HL-60/S4 (cell line): ENCODE data around the gene PTGDR2.

Source experiments
- in situ Hi-C: fragments of 300-500 bp; cut with MboI; formaldehyde crosslinking; loops from 2 replicates; pipeline ENCODE4 v1.14.3; 2022; ENCODE audit warnings: low sequenced_read_pairs

PTGDR2 gene

DNA sequence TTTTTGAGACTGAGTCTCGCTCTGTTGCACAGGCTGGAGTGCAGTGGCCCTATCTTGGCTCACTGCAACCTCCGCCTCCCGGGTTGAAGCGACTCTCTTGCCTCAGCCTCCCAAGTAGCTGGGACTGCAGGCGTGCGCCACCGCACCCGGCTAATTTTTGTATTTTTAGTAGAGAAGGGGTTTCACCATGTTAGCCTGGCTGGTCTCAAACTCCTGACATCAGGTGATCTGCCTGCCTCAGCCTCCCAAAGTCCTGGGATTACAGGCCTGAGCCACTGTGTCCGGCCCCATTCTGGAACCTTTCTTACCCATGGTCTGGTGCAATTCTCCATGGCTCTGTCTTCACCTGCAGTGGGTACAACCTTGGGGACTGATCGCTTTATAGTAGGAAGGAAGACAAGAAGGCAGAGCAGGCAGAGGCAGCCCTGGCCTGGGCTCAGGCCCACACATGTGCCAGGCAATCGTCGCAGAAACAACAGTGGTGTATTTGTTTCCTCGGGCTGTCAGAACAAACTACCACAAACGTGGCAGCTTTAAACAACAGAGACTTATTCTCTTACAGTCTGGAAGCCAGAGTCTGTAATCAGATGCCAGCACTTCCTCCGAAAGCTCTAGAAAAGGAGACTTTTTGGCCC lies 4.0 kb upstream of the PTGDR2 start:
- in situ Hi-C loops = no loop called here

DNA sequence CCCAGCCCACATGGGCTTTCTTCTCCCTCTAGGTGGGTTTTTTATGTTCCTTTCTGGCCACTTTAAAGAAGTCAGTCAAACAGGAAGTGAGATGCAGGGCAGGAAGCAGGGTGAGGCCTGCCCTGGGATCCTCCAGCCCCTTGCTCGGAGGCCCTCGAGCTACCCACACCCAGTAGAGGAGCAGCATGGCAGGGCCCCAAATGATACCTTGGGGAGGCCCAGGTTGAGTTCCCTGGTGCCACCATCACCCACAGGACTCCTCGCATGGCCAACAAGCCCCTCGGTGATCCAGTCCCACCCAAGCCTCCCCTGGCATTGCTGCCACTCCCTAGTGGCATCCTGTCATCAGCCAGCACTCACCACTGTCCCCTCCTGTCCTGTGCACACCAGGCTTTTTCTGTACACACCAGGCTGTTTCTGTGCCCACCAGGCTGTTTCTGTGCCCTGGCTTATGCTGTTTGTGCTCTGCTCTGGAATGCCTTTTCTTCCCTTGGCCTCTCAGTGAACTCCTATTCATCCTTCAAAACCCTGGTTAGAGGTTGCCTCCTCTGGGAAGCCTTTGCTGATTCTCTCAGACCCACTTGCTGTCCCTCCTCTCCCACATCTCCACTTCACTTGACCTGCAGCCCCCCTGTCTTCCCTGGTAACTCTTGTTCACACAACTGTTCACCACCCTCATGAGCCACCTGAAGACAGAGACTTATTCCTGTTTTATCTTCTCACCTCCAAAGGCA lies 3.1 kb upstream of the PTGDR2 start:
- in situ Hi-C loops = no loop called here

DNA sequence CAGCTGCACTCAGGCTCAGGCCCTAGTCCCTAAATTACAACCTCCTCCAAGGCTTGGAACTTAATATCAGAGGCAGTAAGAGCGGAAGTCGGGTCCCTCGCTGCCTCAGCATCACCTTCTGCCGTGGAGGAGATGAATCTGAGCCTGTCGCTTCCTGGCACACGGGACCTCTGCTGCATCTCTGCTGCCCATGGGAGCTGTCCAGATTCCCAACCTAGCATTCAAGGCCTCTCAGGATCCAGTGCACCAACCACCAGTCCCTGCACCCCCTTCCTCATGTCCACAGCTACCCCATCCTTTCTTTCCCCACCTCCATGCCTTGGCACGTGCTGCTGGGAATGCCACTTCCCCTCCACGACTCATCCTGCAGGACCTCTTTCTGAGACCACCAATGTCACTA lies 2.5 kb upstream of the PTGDR2 start:
- in situ Hi-C loops = no loop called here

DNA sequence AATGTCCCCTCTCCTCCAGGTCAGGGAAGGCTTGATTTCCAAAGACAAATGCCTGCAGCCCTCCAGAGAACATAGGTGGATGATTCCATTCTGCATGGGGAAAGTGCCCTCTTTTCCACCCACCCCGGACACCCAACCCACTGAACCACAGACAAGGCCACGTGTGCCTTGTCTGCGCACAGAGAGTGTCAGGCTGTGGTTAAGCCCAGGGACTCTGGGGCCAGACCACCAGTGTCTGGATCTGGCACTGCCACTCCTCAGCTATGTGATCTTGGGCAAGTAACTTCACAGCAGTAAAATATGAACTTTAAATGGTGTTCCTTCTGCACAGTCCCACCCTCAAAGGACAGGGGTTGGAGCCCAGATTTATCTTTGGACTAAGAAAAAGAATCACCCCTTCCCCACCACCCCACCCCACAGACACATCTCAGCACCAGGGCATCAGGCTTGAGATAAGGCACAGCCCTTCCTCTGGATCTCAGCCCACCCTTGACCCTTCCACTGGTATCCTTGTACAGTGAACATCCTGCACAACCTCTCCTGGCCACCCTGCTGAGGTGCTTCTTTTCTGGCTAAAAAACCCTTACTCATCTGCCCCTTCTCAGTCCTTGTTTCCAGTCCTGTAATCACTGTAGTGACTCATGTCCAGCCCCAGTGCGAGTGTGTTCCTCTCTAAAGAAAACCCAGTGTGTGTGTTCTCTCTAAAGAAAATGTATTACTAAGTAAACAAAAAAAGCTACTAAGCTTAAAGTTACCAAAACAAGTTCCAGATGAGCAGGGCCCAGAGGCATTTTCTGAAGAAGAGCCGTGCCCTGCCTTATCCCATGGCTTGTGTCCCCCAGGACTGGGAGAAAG lies 1.9 kb upstream of the PTGDR2 start:
- in situ Hi-C loops = no loop called here

DNA sequence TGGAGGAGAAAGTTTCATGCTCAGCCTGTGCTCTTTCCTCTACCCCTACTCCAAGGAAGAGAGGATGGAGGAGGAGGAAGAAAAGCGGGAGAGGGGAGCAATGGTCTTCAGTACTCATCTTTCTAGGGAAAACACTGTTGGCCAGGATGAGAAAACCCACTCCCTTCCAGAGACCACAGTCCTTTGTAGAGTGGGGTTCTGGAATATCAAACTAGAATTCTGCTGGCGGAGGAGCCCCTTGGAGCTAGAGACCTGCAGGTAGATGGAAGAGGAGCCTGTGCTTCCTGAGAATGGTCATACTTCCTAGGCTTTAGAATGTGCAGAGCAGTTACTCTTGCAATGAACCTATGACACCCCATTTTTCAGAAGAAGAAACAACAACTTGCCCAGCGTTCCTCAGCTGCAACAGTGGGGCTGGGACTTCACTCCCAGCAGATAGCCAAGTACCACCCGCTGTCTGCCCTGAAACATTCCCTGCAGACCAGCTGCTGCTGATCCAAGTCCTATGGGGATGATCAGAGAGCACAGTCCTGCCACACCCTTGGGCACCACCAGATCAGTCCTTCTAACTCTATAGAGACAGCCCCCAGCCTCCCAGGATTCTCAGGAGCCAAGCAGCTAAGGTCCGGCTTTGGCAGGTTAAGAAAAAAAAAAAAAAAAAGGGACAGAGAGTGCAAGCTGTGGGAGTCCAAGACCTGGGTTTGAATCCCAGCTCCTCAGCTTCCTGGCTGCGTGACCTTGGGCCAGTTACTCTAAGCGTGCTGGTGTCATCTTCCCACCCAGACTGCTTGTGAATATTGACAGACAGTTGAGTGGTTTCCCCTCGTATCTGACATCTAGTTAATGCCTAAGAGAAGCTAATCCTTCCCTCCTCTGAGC lies 664 bp downstream of the PTGDR2 start:
- in situ Hi-C loops = no loop called here

DNA sequence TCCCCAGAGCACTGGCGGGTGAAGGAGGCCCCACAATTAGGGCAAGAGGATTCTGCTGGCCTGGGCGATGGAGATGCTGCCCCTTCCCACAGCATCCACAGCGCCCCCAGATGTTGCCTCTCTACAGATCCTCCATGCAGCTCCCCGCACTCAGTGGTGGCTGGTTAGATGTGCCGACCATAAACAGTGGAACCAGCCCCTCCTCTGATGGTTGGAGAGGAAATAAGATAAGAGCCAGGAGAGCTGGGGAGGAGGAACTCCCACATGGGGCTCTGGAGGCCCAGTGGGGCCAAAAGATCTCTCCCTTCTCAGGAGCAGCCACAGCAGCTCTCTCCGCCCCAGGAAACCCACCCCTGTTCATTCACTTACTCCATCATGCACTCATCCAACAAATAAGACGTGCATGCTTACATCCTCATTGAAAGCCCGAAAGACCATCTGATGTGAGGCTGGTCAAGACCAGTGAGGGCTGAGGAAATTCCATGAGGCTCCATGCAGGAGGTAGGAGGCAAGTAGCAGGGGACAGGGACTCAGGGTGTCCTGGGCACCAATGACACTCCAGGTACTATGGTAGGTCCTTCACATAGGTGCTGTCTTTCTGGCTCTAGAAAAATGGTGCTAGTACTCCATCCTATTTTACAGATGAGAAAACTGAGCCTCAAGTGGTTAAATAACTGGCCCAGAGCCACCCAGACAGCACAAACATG lies 1.5 kb downstream of the PTGDR2 start:
- in situ Hi-C loops = no loop called here

DNA sequence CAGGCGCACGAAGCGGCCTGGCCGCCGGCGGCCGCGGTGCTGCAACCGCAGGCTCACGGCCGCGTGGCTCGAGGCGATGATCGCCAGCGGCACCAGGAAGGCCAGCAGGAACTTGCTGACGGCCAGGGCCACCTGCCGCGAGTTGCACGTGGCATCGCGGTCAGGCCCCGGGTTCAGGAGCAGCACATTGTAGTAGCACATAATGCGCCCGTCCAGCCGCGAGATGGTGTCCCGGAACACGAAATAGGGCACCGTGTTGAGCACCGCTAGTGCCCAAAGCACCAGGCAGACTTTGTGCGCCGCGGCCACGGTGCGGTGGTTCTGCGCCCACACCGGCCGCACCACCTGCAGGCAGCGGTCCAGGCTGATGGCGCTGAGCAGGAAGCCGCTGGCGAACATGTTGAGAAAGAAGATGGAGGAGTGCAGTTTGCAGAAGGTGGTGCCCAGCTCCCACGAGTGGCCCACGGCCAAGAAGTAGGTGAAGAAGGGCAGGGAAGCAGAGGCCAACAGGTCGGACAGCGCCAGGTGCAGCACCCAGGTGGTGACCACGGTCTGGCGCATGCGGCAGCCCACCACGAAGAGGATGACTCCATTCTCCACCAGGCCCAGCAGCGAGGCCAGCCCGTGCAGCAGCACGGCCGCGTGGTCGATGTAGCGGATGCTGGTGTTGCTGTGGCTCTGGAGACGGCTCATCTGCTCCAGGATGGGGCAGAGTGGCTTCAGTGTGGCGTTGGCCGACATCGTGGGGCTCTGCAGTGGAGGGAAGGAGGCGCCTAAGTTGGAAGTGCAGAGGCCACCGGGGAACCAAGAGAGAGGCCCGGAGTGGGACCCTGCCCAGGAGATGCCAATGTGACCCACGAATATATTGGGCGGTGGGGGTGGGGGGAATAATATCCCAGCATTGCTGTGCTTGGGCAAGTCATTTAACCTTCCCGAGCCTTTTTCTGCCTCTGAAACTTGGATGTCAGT lies 2.5 kb downstream of the PTGDR2 start:
- in situ Hi-C loops = no loop called here

DNA sequence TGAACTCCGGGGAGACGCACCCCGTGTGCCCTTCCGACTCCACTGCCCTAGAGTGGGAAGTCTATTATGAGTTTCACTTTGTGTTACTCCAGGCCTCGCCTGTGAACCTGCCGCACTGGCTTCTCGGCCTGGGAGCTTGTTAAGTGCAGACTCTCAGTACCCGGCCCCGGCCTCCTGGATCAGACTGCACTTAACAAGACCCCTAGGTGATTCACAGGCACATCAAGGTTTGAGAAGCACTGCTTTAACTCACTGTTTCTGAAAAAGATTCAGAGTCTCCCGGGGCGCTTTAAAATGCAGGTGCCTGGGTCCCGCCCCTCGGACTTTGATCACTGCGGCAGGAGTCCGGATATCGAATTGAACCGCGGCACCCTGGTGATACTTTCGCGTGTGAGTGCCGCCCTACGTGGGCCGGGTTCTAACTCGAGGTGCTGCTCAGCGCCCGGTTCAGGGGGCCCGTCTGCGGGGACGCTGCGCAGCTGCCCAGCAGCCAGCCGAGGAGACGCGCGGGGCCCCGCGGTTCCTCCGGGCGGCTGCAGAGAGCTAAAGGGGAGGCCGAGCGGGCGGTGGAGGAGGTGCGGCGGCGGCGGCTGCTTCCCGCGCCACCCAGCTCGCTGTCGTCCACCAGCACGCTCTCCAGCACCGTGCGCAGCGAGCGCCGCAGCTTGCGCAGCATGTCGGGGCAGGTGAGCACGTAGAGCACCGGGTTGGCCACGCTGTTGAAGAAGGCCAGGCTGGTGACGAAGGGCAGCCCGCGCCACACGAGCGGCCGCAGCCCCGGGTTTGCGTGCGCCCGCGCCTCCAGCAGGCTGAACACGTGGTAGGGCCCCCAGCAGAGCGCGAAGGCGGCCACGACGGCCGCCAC lies 3.4 kb downstream of the PTGDR2 start:
- in situ Hi-C loops = no loop called here

DNA sequence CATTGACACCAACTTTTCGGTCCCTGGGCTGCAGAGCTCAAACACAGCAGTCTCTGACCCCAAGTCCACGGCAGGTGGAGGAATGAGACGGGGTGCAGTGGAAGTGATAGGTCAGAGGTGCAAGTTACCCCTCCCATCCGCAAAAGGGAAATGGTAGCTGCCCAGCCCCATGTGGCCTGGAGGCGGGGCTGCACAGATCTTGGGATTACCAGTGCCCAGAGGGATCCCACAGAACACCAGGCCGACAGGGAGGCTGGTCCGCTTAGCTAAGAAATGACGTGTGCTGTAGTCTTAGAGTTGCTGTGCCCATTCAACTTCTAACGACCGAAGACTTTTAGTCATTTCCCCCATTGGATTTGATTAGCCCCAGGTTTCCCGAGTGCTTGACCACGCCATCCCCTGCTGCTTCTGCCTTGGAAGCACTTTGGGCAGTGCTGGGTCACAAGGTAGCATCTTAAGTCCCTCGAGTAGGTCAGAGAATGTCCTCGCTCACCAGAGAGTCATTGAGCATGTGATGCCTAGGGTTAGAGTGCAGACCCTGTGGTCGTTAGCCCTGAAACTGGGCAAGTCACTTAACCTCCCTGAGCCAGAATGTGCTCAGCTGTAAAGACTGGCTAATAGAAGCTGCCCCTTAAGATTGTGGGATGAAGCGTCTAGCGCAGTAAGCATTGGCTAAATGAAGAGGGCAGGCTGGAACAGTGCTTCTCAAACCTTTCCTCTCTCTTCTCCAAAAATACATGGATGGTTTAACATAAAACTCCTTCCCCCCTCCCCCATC lies 4.2 kb downstream of the PTGDR2 start:
- in situ Hi-C loops = no loop called here

DNA sequence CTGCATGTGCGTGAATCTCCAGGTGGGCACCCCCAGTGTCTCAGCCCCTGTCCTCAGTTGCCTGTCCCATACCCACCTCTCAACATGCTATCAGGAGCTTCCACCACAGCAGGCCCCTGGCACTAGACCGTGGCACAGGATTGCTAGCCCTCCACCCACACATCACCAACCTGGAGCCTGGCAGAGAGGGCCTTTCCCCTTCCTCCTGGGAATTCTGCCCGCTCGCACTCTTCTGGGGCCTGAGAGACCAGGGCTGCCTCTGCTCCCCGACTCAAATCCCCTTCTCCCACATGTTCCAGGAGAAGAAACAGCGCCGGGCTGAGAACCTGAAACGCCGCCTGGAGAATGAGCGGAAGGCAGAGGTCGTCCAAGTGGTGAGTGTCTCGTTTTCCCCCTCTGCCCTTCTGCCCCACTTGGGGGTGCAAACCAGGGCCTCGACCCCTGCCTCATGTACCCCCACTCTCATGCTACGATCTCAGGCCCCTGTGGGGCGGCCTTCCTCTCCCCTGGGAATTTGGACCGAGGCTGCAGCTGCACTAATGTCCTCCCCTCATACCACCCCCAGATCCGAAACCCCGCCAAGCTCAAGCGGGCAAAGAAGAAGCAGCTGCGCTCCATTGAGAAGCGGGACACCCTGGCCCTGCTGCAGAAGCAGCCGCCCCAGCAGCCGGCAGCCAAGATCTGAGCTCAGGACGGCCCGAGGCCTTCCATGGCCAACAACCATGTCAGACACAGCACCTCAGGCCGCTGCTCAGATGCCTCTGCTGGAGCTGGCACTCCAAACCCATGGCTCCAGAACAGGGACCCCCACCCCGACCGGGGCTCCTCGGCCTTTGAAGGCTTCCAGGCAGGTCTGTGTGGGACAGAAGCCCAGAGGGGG lies 5.9 kb downstream of the PTGDR2 start:
- in situ Hi-C loops = loop anchor here (25.0 kb wide), 1 partner anchor 337 kb away; no protein-coding TSS in a partner anchor

DNA sequence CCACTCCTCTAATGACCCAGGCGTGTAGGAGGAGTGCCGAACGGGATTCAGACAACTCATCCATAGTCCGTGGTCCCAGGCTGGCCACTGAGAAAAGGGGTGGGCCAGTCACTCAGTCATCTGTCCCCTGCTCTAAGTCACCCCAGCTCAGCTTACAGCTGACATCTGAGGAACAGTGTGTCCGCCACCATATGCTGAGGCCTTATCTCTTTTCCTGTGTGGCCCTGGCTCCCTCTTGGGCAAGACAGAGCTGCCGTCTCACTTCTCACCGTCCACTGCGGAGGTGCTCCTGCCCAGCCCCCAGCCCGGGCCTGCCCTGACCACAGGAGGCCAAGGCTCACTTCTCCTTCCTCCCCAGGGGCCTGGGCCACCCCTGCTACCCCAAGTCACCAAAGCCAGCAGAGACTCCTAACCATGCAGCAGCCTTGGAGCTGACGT lies 7.0 kb downstream of the PTGDR2 start:
- in situ Hi-C loops = loop anchor here (25.0 kb wide), 1 partner anchor 339 kb away; no protein-coding TSS in a partner anchor

DNA sequence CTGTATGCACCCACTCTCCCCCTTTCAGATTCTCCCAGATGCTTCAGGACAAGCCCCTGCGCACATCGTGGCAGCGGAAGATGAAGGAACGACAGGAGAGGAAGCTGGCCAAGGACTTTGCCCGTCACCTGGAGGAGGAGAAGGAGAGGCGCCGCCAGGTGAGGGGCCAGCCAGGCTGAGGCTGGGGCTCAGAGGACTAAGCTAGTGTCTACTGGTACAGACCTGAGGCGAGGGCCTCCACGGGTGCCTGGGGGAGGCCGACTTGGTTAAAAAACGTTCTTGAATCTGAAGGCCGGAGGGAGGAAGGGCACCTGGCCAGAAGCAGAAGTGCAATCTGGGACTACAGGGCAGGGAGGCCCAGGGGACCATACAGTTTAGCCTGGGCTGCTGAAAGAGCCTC lies 7.9 kb downstream of the PTGDR2 start:
- in situ Hi-C loops = loop anchor here (25.0 kb wide), 1 partner anchor 339 kb away; no protein-coding TSS in a partner anchor

DNA sequence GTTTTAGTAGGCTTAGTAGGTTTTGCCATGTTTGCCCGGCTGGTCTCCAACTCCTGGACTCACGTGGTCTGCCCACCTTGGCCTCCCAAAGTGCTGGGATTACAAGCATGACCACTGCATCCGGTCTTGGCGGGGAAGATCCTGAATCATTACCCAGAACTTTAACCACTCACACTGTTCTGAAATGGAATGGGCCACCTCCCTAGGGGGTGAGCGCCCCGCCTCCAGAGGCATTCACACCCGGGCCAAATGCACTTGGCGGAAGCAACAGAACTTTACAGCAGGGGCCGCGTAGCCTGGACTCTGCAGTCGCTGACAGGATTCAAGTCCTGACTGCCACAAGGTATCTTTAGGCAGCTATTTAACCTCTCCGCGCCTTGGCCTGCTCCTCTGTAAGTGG lies 8.5 kb downstream of the PTGDR2 start:
- in situ Hi-C loops = loop anchor here (25.0 kb wide), 1 partner anchor 340 kb away; no protein-coding TSS in a partner anchor

DNA sequence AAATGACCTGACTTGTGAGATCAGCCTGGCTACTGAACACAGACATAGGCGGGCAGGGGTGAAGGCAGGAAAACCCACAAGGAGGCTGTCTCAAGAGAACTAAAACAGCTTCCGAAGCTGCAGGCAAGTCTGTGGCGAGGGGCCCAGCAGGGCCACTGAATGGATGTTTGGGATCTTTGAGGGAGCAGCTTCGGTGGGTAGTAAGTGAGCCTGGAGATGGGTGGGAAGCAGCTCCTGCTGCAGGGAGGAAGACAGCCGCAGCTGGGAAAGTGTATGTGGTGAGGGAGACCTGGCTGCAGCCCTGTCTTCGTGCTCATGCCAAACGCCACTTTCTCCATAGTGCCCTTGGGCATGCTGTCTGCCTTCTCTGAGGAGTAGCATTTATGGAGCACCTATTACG lies 10.4 kb downstream of the PTGDR2 start:
- in situ Hi-C loops = loop anchor here (25.0 kb wide), 1 partner anchor 342 kb away; no protein-coding TSS in a partner anchor

DNA sequence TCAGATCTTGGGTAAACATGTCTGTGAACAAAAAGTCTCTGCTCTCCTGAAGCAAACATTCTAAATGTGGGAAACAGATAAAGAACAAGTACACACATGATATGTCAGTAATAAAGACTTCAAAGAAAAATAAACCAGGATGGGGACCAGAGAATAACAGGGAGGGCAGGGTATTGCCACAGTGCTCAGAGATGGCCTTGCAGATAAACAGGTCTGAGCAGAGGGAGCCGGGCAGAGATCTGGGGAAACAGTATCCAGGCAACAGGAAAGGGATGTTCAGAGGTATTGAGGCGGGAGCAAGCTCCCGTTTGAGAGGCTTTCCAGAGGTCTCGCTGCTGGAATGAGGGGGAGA lies 10.9 kb downstream of the PTGDR2 start:
- in situ Hi-C loops = loop anchor here (25.0 kb wide), 1 partner anchor 342 kb away; no protein-coding TSS in a partner anchor
